ENCODE results near the gene MAP9.
"Not testable (repeated sequence)": the region's sequence is repeated elsewhere in the genome, so short reads cannot be mapped to it uniquely, and the experiment has no call there.

Gene MAP9

GRCh38 chr4:155339999-155340398 lies 36.8 kb downstream of the MAP9 start:
- DNase-seq, result no peak

DNA sequence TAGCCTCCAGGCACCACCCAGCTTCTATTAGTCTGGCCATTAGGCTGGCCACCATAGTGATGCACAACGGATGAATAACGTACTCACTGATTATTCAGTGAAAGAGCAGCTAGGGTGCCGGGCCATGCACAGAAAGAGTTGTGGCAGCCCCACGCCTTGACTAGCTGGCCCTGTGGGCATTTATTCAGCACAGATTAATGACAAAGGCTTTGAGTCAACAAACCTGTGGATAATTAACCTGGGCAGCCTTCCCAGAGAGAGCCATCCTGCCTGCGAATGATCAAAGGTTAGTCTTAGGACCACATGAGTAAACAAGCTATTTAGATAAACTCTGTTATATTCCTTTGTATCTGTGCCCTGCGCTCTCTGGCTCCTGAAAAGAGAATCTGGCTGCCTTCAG lies 37.2 kb downstream of the MAP9 start:
- no peak for DNase-seq

- DNase-seq, result no peak
Observed at GRCh38 chr4:155338196-155338595, 38.6 kb downstream of the MAP9 start.

- DNase-seq, result no peak
Observed at GRCh38 chr4:155336242-155336641, 40.5 kb downstream of the MAP9 start.

DNA sequence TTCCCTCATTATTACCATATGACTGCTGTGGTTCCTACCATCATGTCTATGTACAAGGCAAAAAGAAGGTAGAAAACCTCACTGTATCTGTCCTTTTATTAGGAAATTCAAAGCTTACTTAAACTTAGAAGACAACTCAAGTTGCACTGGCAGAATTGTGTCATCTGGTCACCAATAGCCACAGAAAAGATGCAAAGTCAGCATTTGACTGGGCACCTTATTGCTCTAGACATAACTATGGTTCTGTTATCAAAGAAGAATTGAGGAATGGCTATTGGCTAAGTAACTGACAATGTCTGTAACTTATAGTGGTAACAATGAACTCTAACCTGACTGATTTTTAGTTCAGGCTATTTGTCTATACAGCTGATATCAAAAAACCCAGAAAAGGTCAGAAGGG lies 45.3 kb downstream of the MAP9 start:
- no peak for DNase-seq

- no peak for DNase-seq
Observed at GRCh38 chr4:155322782-155323181, 54.0 kb downstream of the MAP9 start.

DNA sequence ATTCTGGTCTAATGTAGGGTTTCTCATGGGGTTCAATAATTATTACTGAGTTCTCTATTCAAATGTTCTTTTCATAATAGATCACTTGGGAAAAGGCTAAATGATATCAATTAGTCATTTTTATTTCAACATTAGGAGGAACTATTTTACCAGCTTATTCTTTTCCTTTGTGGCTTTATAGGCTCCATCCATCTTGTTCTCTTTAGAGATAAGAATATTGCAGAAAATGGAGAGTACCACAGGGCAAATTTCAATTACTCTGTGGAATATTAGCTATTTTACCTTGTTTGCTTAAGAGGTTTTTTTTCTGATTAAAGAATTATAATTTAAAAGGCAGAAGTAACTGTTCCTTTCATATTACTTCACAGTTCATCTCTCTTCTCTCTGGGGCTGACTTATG lies 55.8 kb downstream of the MAP9 start:
- DNase-seq, result no peak

- DNase-seq, result no peak
Observed at GRCh38 chr4:155319516-155319915, 57.2 kb downstream of the MAP9 start.

GRCh38 chr4:155312027-155312426 lies 64.7 kb downstream of the MAP9 start:
- DNase-seq, result not testable (repeated sequence)

- DNase-seq, result no peak
Observed at GRCh38 chr4:155307731-155308277, 69.0 kb downstream of the MAP9 start.

- DNase-seq, result no peak
Observed at GRCh38 chr4:155305619-155306018, 71.1 kb downstream of the MAP9 start.

- DNase-seq, result no peak
Observed at GRCh38 chr4:155304375-155304774, 72.4 kb downstream of the MAP9 start.

GRCh38 chr4:155299103-155299502 lies 77.7 kb downstream of the MAP9 start:
- no peak for DNase-seq

Data from activated CD8-positive, alpha-beta memory T cell treated with anti-CD3 and anti-CD28 coated beads, Interleukin-2, amount 50 U/mL, for 4 hours (primary cell).